ENCODE results near the gene CDHR2.

The CDHR2 gene

DNA sequence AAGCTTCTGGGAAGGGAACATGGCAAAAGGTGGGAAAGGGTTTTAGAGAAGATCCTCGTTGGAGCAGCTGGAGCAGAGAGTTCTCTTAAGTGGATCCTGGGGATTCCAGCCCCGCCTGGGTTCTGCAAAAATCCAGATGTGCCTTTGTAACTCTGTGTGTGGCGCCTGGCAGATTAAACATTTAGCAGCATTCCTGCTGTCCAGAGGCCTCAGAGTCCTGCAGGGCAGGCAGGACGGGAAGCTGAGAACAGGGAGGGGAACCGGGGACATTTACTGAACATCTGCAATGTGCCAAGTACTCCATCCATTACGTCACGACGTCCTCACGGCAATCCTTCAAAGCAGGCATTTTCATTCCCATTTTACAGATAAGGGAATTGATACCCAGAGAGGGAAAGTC lies 87.3 kb downstream of the CDHR2 start:
- Histone ChIP-seq H2BK12ac (ENCODE audit: low read length) (no peak overlapping the region), H2BK5ac (ENCODE audit: low read depth, low read length, poor library complexity) (no peak overlapping the region), H3K23ac (ENCODE audit: low read length) (no peak overlapping the region), H2AK5ac (ENCODE audit: low read length) (no peak overlapping the region), H4K12ac (ENCODE audit: low read depth, low read length) (no peak overlapping the region), H3K18ac (ENCODE audit: low read length) (no peak overlapping the region), H3K4me1 (ENCODE audit: control insufficient read depth in 1 of 2, insufficient read depth in 2 of 2, low read length in 2 of 2) (no peaks in the 10 kb centered on the region), H3K4me3 (ENCODE audit: low read depth, low read length) (no peak overlapping the region), H3K36me3 (ENCODE audit: control insufficient read depth in 1 of 2, insufficient read depth in 2 of 2, low read length in 2 of 2) (no peaks in the 10 kb centered on the region), H3K27ac (ENCODE audit: low read depth, low read length) (no peak overlapping the region), H3K14ac (ENCODE audit: low read length) (no peak overlapping the region), H4K8ac (ENCODE audit: low read depth, low read length) (no peak overlapping the region), H3K79me2 (ENCODE audit: control insufficient read depth, insufficient read depth, low read length, poor library complexity) (no peaks in the 10 kb centered on the region), H3K4me2 (ENCODE audit: low read length) (no peak overlapping the region), H3K27me3 (ENCODE audit: insufficient read depth, low read length) (peaks cover 3% of the 10 kb centered on the region), H2BK120ac (ENCODE audit: insufficient read depth, low read length, poor library complexity) (no peak overlapping the region), H4K91ac (ENCODE audit: low read depth, low read length) (no peak overlapping the region), H2AFZ (ENCODE audit: insufficient read depth, low read length, poor library complexity) (no peak overlapping the region), H3K79me1 (ENCODE audit: low read length) (no peaks in the 10 kb centered on the region), H3K9me3 (ENCODE audit: insufficient read depth, low read depth, low read length) (peaks cover 5% of the 10 kb centered on the region), H3K4ac (ENCODE audit: low read depth, low read length) (no peak overlapping the region), H3K9ac (ENCODE audit: low read length) (no peak overlapping the region)
- no CpG with 5 or more reads among the region's 9 CpGs for WGBS (ENCODE audit: extremely low coverage, insufficient coverage, insufficient read length)
- no peak for DNase-seq

DNA sequence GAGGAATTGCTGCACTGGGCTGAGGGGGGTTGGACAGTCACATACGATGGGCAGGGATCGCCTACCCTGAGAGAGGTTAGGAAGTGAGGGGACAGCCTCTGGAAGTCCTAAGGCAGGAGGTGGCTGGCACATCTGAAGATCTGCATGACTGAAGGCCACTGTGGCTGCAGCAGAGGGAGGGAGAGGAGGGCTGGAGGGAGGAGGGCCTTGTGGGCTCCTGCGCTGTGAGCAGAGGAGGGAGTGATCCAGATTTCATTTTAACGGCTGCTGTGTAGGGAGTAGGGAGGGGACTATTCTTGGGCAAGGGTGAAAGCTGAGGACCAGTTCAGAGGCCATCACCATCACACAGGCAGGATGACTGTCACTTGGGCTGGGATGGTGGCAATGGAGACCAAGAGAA lies 88.4 kb downstream of the CDHR2 start:
- Histone ChIP-seq H2AK5ac (ENCODE audit: low read length) (no peak overlapping the region), H4K12ac (ENCODE audit: low read depth, low read length) (no peak overlapping the region), H3K4me3 (ENCODE audit: low read depth, low read length) (no peak overlapping the region), H2BK120ac (ENCODE audit: insufficient read depth, low read length, poor library complexity) (no peak overlapping the region), H3K79me1 (ENCODE audit: low read length) (no peaks in the 10 kb centered on the region), H3K4ac (ENCODE audit: low read depth, low read length) (no peak overlapping the region), H3K9ac (ENCODE audit: low read length) (no peak overlapping the region), H2BK5ac (ENCODE audit: low read depth, low read length, poor library complexity) (no peak overlapping the region), H3K27ac (ENCODE audit: low read depth, low read length) (no peak overlapping the region), H3K9me3 (ENCODE audit: insufficient read depth, low read depth, low read length) (peaks cover 5% of the 10 kb centered on the region), H2AFZ (ENCODE audit: insufficient read depth, low read length, poor library complexity) (no peak overlapping the region), H3K23ac (ENCODE audit: low read length) (no peak overlapping the region), H3K27me3 (ENCODE audit: insufficient read depth, low read length) (no peaks in the 10 kb centered on the region), H3K4me2 (ENCODE audit: low read length) (no peak overlapping the region), H4K8ac (ENCODE audit: low read depth, low read length) (no peak overlapping the region), H3K4me1 (ENCODE audit: control insufficient read depth in 1 of 2, insufficient read depth in 2 of 2, low read length in 2 of 2) (no peaks in the 10 kb centered on the region), H3K14ac (ENCODE audit: low read length) (no peak overlapping the region), H4K91ac (ENCODE audit: low read depth, low read length) (no peak overlapping the region), H3K79me2 (ENCODE audit: control insufficient read depth, insufficient read depth, low read length, poor library complexity) (no peaks in the 10 kb centered on the region), H3K18ac (ENCODE audit: low read length) (no peak overlapping the region), H3K36me3 (ENCODE audit: control insufficient read depth in 1 of 2, insufficient read depth in 2 of 2, low read length in 2 of 2) (no peaks in the 10 kb centered on the region), H2BK12ac (ENCODE audit: low read length) (no peak overlapping the region)
- WGBS (ENCODE audit: extremely low coverage, insufficient coverage, insufficient read length), result no CpG with 5 or more reads among the region's 4 CpGs
- DNase-seq, result no peak

DNA sequence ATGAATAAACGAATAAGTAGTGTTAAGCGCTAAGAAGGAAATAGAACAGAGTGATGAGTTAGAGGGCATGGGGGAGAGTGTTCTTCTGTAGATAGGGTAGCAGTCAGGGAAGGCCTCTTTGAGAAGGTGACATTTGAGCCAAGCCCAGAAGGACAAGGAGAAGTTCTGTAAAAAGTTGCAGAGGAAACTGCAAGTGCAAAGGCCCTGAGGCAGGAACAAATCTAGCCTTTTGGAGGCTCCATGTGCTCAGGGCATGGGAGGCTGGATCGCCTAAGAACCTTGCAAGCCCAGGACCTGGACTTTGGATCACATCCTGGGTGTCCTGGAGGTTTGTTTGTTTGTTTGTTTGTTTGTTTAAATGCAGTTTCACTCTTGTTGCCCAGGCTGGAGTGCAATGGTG lies 89.3 kb downstream of the CDHR2 start:
- Histone ChIP-seq H4K91ac (ENCODE audit: low read depth, low read length) (no peak overlapping the region), H3K4me1 (ENCODE audit: control insufficient read depth in 1 of 2, insufficient read depth in 2 of 2, low read length in 2 of 2) (no peaks in the 10 kb centered on the region), H3K79me2 (ENCODE audit: control insufficient read depth, insufficient read depth, low read length, poor library complexity) (no peaks in the 10 kb centered on the region), H2BK5ac (ENCODE audit: low read depth, low read length, poor library complexity) (no peak overlapping the region), H2BK12ac (ENCODE audit: low read length) (no peak overlapping the region), H3K79me1 (ENCODE audit: low read length) (no peaks in the 10 kb centered on the region), H4K8ac (ENCODE audit: low read depth, low read length) (no peak overlapping the region), H3K18ac (ENCODE audit: low read length) (no peak overlapping the region), H3K4ac (ENCODE audit: low read depth, low read length) (no peak overlapping the region), H3K36me3 (ENCODE audit: control insufficient read depth in 1 of 2, insufficient read depth in 2 of 2, low read length in 2 of 2) (no peaks in the 10 kb centered on the region), H3K14ac (ENCODE audit: low read length) (no peak overlapping the region), H3K27me3 (ENCODE audit: insufficient read depth, low read length) (no peaks in the 10 kb centered on the region), H3K4me3 (ENCODE audit: low read depth, low read length) (no peak overlapping the region), H3K9me3 (ENCODE audit: insufficient read depth, low read depth, low read length) (peaks cover 5% of the 10 kb centered on the region), H3K9ac (ENCODE audit: low read length) (no peak overlapping the region), H2AFZ (ENCODE audit: insufficient read depth, low read length, poor library complexity) (no peak overlapping the region), H3K27ac (ENCODE audit: low read depth, low read length) (no peak overlapping the region), H3K23ac (ENCODE audit: low read length) (no peak overlapping the region), H4K12ac (ENCODE audit: low read depth, low read length) (no peak overlapping the region), H2BK120ac (ENCODE audit: insufficient read depth, low read length, poor library complexity) (no peak overlapping the region), H2AK5ac (ENCODE audit: low read length) (no peak overlapping the region), H3K4me2 (ENCODE audit: low read length) (no peak overlapping the region)
- 100% methylated on average over 2 of the region's 3 CpGs for WGBS (ENCODE audit: extremely low coverage, insufficient coverage, insufficient read length)
- DNase-seq, result no peak

DNA sequence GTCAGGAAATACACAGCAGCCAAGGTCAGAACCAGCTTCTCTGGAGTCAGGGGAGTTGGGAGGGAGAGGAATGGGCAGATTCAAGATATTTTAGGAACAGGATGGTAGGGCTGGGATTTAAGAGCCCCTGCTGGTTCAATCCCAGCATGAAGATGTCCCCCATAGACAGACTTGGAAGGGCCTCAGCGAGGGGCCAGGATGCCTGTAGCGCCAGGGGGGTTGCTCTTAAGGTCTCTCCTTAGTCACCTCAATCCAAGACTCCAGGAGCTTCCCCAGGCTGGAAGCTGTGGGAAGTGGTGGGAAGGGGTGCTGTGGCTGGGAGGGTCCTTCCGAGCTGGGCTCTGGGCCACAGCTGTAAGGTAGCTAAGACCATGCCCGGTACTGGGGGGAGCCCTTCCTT lies 90.1 kb downstream of the CDHR2 start:
- Histone ChIP-seq H2AFZ (ENCODE audit: insufficient read depth, low read length, poor library complexity) (no peak overlapping the region), H3K79me1 (ENCODE audit: low read length) (no peaks in the 10 kb centered on the region), H3K9ac (ENCODE audit: low read length) (no peak overlapping the region), H4K8ac (ENCODE audit: low read depth, low read length) (no peak overlapping the region), H3K9me3 (ENCODE audit: insufficient read depth, low read depth, low read length) (peaks cover 5% of the 10 kb centered on the region), H2AK5ac (ENCODE audit: low read length) (no peak overlapping the region), H2BK5ac (ENCODE audit: low read depth, low read length, poor library complexity) (no peak overlapping the region), H3K4me2 (ENCODE audit: low read length) (no peak overlapping the region), H4K12ac (ENCODE audit: low read depth, low read length) (no peak overlapping the region), H2BK12ac (ENCODE audit: low read length) (no peak overlapping the region), H3K27me3 (ENCODE audit: insufficient read depth, low read length) (no peaks in the 10 kb centered on the region), H3K4me3 (ENCODE audit: low read depth, low read length) (no peak overlapping the region), H3K27ac (ENCODE audit: low read depth, low read length) (no peak overlapping the region), H3K18ac (ENCODE audit: low read length) (no peak overlapping the region), H4K91ac (ENCODE audit: low read depth, low read length) (no peak overlapping the region), H3K23ac (ENCODE audit: low read length) (no peak overlapping the region), H3K4me1 (ENCODE audit: control insufficient read depth in 1 of 2, insufficient read depth in 2 of 2, low read length in 2 of 2) (no peaks in the 10 kb centered on the region), H2BK120ac (ENCODE audit: insufficient read depth, low read length, poor library complexity) (no peak overlapping the region), H3K79me2 (ENCODE audit: control insufficient read depth, insufficient read depth, low read length, poor library complexity) (no peaks in the 10 kb centered on the region), H3K14ac (ENCODE audit: low read length) (no peak overlapping the region), H3K4ac (ENCODE audit: low read depth, low read length) (no peak overlapping the region), H3K36me3 (ENCODE audit: control insufficient read depth in 1 of 2, insufficient read depth in 2 of 2, low read length in 2 of 2) (no peaks in the 10 kb centered on the region)
- no CpG with 5 or more reads among the region's 4 CpGs for WGBS (ENCODE audit: extremely low coverage, insufficient coverage, insufficient read length)
- DNase-seq, result no peak
